K562 (cell line): ENCODE measurements around the gene AFF1.

Experiments used
- CTCF ChIP-seq, 3 experiments: IDR thresholded peaks in 2 of 3; conservative IDR thresholded peaks in 1 of 3; 2 replicates each; pipeline ENCODE4 v1.5.1; 2011 to 2012; ENCODE audit warnings: low read length in 3 of 3, mild to moderate bottlenecking in 3 of 3, control low read depth in 2 of 3, improper control_type of control experiment in 1 of 3, inconsistent platforms in 1 of 3, low read depth in 1 of 3, mixed read lengths in 1 of 3, moderate library complexity in 1 of 3; ENCODE audit not compliant: insufficient read depth in 2 of 3
- IRF2 ChIP-seq: sonication (generic); formaldehyde crosslinking; IDR thresholded peaks from 2 replicates; pipeline ENCODE4 v1.8.1; 2022; ENCODE audit warnings: mild to moderate bottlenecking, missing genetic modification reagents

GRCh38 chr4:86891762-86892635 lies 42.8 kb upstream of the AFF1 start, which contains the start of gene C4orf36:
- TF ChIP-seq CTCF (IDR thresholded peaks at IDR 0.05 in 2 of 3, conservative IDR thresholded peaks at IDR 0.05 in 1 of 3; ENCODE audit: insufficient read depth in 2 of 3, low read depth in 1 of 3, low read length in 3 of 3) (no peak), IRF2 (CRISPR knock-in tag) (no peak)
